Urothelium cell line (cell line): ENCODE data around the gene NARF.
"Not testable (repeated sequence)": the region's sequence is repeated elsewhere in the genome, so short reads cannot be mapped to it uniquely, and the experiment has no call there.

Source experiments
- DNase-seq: peaks from one replicate; pipeline ENCODE4 v3.0.0; 2011; ENCODE audit warnings: low spot score, mixed read lengths
- FAIRE-seq: peaks from 2 replicates; lab custom pipeline; 2011; peaks lifted over from hg19 to GRCh38; lab: Jason Lieb, UNC

NARF gene

DNA sequence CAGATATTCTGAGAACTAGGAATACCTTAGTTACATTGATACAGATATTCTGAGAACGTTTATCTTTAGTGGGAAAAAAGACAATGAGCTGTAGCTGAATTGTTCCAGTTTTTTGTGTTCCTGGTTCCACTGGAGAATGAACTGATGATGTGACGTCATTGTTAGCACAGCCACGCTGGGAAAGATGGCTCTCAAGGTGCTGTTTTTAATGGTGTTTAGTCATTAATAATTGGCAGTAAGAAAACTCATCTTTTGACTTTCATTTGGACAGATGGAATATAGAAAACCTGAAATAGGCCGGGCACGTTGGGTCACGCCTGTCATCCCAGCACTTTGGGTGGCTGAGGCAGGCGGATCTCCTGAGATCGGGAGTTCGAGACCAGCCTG lies 71.4 kb downstream of the NARF start:
- FAIRE-seq: no peak
- no peak for DNase-seq

GRCh38 chr17:82531431-82531881 lies 72.9 kb downstream of the NARF start:
- FAIRE-seq (no peak), DNase-seq (no peak)

DNA sequence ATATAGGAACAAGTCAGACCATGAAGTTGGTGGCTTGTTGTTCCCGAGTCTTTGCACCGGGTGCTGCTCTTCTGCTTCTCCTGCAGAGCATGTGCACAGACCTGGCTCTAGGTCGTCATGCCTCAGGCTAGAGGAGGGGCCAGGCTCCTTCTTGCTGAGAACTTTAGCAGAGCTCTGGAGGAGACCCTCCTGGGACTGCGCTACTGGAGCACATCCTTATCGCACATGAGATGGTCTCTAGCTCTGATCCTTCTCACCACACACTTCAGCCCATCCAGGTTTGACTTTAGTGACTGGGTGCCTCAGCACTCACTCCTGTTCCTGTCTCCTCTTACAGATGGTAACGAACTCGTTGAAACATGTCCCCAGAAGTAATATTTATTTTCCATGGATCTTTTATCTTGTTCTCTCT lies 75.9 kb downstream of the NARF start:
- DNase-seq (no peak), FAIRE-seq (no peak)

DNA sequence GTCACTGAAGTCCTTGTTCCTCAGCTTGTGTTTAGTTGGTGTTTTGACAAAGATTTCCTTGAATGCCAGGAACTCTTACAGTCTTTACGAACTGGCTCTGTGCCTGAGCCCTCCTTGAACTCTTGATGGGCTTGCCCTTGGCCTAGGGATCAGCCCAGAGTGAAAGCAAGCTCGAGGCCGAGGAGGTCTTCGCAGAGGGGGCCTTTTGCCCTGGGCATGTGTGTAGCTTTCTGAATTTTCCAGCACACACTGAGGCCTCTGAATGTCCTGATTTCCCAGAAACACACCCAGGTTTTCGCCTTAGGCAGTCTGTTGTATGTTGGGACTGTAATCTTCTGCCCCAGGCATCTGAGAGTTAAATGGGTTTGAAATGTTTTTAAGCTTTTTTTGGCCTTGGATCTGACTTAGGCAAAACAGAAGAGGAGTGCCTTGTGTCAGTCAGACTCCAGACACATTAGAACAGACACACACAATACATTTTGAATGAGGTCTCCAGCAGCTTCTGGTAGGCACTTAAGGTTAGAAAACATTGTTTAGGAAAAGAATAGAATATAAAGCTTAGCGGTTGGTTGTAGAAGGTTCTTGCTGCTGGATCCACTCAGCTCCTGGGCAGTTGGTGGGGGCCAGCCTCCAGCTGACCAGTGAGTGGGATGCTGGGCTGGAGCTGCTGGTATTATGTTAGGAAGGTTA lies 78.1 kb downstream of the NARF start:
- FAIRE-seq (no peak), DNase-seq (no peak)

- not testable (repeated sequence) for DNase-seq, FAIRE-seq
Measured at GRCh38 chr17:82537228-82537627, 78.7 kb downstream of the NARF start.

DNA sequence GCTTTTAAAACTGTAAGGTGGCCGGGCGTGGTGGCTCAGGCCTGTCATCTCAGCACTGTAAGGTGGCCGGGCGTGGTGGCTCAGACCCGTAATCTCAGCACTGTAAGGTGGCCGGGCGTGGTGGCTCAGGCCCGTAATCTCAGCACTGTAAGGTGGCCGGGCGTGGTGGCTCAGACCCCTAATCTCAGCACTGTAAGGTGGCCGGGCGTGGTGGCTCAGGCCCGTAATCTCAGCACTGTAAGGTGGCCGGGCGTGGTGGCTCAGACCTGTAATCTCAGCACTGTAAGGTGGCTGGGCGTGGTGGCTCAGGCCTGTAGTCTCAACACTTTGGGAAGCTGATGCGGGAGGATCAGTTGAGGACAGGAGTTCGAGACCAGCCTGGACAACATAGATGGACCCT lies 80.5 kb downstream of the NARF start:
- not testable (repeated sequence) for DNase-seq, FAIRE-seq
